HEK293 (cell line): ENCODE data around the gene GBA3.

ENCODE experiments used
- CTCF ChIA-PET: fragments of 350-600 bp; formaldehyde crosslinking; extraction: SDS; loops from one replicate; lab custom pipeline; 2021; ENCODE audit warnings: antibody characterized with exemption; lab: Yijun Ruan, JAX
- POLR2A ChIA-PET: fragments of 300-600 bp; formaldehyde crosslinking; extraction: SDS; loops from one replicate; lab custom pipeline; 2020; ENCODE audit warnings: antibody characterized with exemption, inconsistent platforms; lab: Yijun Ruan, JAX
- H3K27ac ChIP-seq: fragments of 200-500 bp; sonication (Bioruptor generic); 2 replicates; pipeline ENCODE4 v1.5.1; 2014; ENCODE audit warnings: low read depth, low read length, control low read depth, inconsistent platforms; ENCODE audit errors: extremely low read depth
- H3K36me3 ChIP-seq, 2 experiments: fragments of 200-500 bp in 1 of 2; sonication (Bioruptor generic) in 1 of 2; 1 replicate in 1 of 2; 2 replicates in 1 of 2; pipeline ENCODE4 v1.5.1; 2014 to 2017; ENCODE audit warnings: inconsistent platforms in 2 of 2, low read length in 2 of 2; ENCODE audit not compliant: control insufficient read depth in 2 of 2, insufficient read depth in 1 of 2
- H3K4me1 ChIP-seq: fragments of 200-500 bp; sonication (Bioruptor generic); 2 replicates; pipeline ENCODE4 v1.5.1; 2014; ENCODE audit warnings: mild to moderate bottlenecking, low read length, inconsistent platforms; ENCODE audit not compliant: control insufficient read depth, insufficient read depth
- H3K4me3 ChIP-seq: 2 replicates; pipeline ENCODE4 v1.5.1; 2011; ENCODE audit warnings: low read depth, mild to moderate bottlenecking, control low read depth, low read length, moderate library complexity
- H3K9me3 ChIP-seq: fragments of 200-500 bp; sonication (Bioruptor generic); 2 replicates; pipeline ENCODE4 v1.5.1; 2014; ENCODE audit warnings: low read depth, low read length, inconsistent platforms; ENCODE audit not compliant: control insufficient read depth, insufficient read depth
- GLI4 ChIP-seq: fragments of 450-650 bp; formaldehyde crosslinking; IDR thresholded peaks from 2 replicates; pipeline ENCODE4 v1.5.1; 2016; ENCODE audit warnings: missing biosample characterization, missing genetic modification characterization
- GLIS1 ChIP-seq: fragments of 450-650 bp; formaldehyde crosslinking; IDR thresholded peaks from 2 replicates; pipeline ENCODE4 v1.5.1; 2016; ENCODE audit warnings: missing biosample characterization, missing genetic modification characterization
- HOXD13 ChIP-seq: sonication (generic); formaldehyde crosslinking; IDR thresholded peaks from 2 replicates; pipeline ENCODE4 v1.8.0; 2022; ENCODE audit warnings: missing genetic modification reagents, borderline replicate concordance
- KLF1 ChIP-seq: fragments of 450-650 bp; formaldehyde crosslinking; IDR thresholded peaks from 2 replicates; pipeline ENCODE4 v1.5.1; 2016; ENCODE audit warnings: missing biosample characterization, missing genetic modification characterization
- KLF9 ChIP-seq: fragments of 450-650 bp; formaldehyde crosslinking; IDR thresholded peaks from 2 replicates; pipeline ENCODE4 v1.5.1; 2016; ENCODE audit warnings: missing biosample characterization, missing genetic modification characterization, low read depth
- MZF1 ChIP-seq: fragments of 450-650 bp; formaldehyde crosslinking; IDR thresholded peaks from 2 replicates; pipeline ENCODE4 v1.5.1; 2017; ENCODE audit warnings: missing biosample characterization, missing genetic modification characterization, borderline replicate concordance
- PRDM1 ChIP-seq: fragments of 450-650 bp; formaldehyde crosslinking; IDR thresholded peaks from 2 replicates; pipeline ENCODE4; 2016; ENCODE audit warnings: missing biosample characterization, missing genetic modification characterization
- SETDB1 ChIP-seq: IDR thresholded peaks from one replicate; pipeline ENCODE4 v1.6.1; 2017; ENCODE audit warnings: mild to moderate bottlenecking, low read length, moderate library complexity, mixed read lengths; ENCODE audit not compliant: insufficient read length
- ZFP69B ChIP-seq: fragments of 450-650 bp; formaldehyde crosslinking; IDR thresholded peaks from 2 replicates; pipeline ENCODE4 v1.5.1; 2016; ENCODE audit warnings: missing biosample characterization, missing genetic modification characterization
- ZNF133 ChIP-seq: fragments of 450-650 bp; formaldehyde crosslinking; IDR thresholded peaks from 2 replicates; pipeline ENCODE4 v1.5.1; 2016; ENCODE audit warnings: missing biosample characterization, missing genetic modification characterization
- ZNF155 ChIP-seq: fragments of 450-650 bp; formaldehyde crosslinking; IDR thresholded peaks from 2 replicates; pipeline ENCODE4 v1.5.1; 2016; ENCODE audit warnings: missing biosample characterization, missing genetic modification characterization
- ZNF341 ChIP-seq: fragments of 450-650 bp; formaldehyde crosslinking; IDR thresholded peaks from 2 replicates; pipeline ENCODE4; 2016; ENCODE audit warnings: low read depth, missing biosample characterization, missing genetic modification characterization
- ZNF529 ChIP-seq: fragments of 450-650 bp; formaldehyde crosslinking; IDR thresholded peaks from 2 replicates; pipeline ENCODE4 v1.5.1; 2017; ENCODE audit warnings: missing genetic modification characterization, missing biosample characterization; ENCODE audit not compliant: insufficient replicate concordance
- ZNF610 ChIP-seq: fragments of 450-650 bp; formaldehyde crosslinking; IDR thresholded peaks from 2 replicates; pipeline ENCODE4 v1.5.1; 2016; ENCODE audit warnings: missing biosample characterization, missing genetic modification characterization, borderline replicate concordance
- TF ChIP-seq, protein P1 (sequence below): fragments of 450-650 bp; formaldehyde crosslinking; IDR thresholded peaks from 2 replicates; pipeline ENCODE4 v1.5.1; 2017; ENCODE audit warnings: missing biosample characterization, missing genetic modification characterization
- TF ChIP-seq, protein P2 (sequence below): fragments of 450-650 bp; formaldehyde crosslinking; IDR thresholded peaks from 2 replicates; pipeline ENCODE4 v1.5.1; 2016; ENCODE audit warnings: missing biosample characterization, missing genetic modification characterization, borderline replicate concordance
- TF ChIP-seq, protein P3 (sequence below): fragments of 450-650 bp; formaldehyde crosslinking; IDR thresholded peaks from 2 replicates; pipeline ENCODE4 v1.5.1; 2016; ENCODE audit warnings: missing biosample characterization, missing genetic modification characterization
- TF ChIP-seq, protein P4 (sequence below): fragments of 450-650 bp; formaldehyde crosslinking; IDR thresholded peaks from 2 replicates; pipeline ENCODE4 v1.5.1; 2016; ENCODE audit warnings: missing biosample characterization, missing genetic modification characterization
- TF ChIP-seq, protein P5 (sequence below): fragments of 450-650 bp; formaldehyde crosslinking; IDR thresholded peaks from 2 replicates; pipeline ENCODE4 v1.5.1; 2016; ENCODE audit warnings: missing biosample characterization, missing genetic modification characterization

GBA3 gene

GRCh38 chr4:22713841-22714240, 21.1 kb downstream of the GBA3 start:
- TF ChIP-seq MZF1 (tag by site-specific recombination) (no peak), PRDM1 (no peak), ZNF155 (tag by site-specific recombination) (no peak)
- TF ChIP-seq, protein P1, sequence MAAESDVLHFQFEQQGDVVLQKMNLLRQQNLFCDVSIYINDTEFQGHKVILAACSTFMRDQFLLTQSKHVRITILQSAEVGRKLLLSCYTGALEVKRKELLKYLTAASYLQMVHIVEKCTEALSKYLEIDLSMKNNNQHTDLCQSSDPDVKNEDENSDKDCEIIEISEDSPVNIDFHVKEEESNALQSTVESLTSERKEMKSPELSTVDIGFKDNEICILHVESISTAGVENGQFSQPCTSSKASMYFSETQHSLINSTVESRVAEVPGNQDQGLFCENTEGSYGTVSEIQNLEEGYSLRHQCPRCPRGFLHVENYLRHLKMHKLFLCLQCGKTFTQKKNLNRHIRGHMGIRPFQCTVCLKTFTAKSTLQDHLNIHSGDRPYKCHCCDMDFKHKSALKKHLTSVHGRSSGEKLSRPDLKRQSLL (tag by site-specific recombination): no peak
- TF ChIP-seq, protein P2, sequence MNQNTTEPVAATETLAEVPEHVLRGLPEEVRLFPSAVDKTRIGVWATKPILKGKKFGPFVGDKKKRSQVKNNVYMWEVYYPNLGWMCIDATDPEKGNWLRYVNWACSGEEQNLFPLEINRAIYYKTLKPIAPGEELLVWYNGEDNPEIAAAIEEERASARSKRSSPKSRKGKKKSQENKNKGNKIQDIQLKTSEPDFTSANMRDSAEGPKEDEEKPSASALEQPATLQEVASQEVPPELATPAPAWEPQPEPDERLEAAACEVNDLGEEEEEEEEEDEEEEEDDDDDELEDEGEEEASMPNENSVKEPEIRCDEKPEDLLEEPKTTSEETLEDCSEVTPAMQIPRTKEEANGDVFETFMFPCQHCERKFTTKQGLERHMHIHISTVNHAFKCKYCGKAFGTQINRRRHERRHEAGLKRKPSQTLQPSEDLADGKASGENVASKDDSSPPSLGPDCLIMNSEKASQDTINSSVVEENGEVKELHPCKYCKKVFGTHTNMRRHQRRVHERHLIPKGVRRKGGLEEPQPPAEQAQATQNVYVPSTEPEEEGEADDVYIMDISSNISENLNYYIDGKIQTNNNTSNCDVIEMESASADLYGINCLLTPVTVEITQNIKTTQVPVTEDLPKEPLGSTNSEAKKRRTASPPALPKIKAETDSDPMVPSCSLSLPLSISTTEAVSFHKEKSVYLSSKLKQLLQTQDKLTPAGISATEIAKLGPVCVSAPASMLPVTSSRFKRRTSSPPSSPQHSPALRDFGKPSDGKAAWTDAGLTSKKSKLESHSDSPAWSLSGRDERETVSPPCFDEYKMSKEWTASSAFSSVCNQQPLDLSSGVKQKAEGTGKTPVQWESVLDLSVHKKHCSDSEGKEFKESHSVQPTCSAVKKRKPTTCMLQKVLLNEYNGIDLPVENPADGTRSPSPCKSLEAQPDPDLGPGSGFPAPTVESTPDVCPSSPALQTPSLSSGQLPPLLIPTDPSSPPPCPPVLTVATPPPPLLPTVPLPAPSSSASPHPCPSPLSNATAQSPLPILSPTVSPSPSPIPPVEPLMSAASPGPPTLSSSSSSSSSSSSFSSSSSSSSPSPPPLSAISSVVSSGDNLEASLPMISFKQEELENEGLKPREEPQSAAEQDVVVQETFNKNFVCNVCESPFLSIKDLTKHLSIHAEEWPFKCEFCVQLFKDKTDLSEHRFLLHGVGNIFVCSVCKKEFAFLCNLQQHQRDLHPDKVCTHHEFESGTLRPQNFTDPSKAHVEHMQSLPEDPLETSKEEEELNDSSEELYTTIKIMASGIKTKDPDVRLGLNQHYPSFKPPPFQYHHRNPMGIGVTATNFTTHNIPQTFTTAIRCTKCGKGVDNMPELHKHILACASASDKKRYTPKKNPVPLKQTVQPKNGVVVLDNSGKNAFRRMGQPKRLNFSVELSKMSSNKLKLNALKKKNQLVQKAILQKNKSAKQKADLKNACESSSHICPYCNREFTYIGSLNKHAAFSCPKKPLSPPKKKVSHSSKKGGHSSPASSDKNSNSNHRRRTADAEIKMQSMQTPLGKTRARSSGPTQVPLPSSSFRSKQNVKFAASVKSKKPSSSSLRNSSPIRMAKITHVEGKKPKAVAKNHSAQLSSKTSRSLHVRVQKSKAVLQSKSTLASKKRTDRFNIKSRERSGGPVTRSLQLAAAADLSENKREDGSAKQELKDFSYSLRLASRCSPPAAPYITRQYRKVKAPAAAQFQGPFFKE (tag by site-specific recombination): no peak
- H3K9me3 ChIP-seq: no peaks in the 10 kb centered on the region
- no peaks in the 10 kb centered on the region for H3K4me1 ChIP-seq
- no peaks in the 10 kb centered on the region for H3K36me3 ChIP-seq
- ChIA-PET POLR2A (no interaction called here), CTCF (no interaction called here)
- no peak overlapping the region for H3K27ac ChIP-seq
- no peak overlapping the region for H3K4me3 ChIP-seq

DNA sequence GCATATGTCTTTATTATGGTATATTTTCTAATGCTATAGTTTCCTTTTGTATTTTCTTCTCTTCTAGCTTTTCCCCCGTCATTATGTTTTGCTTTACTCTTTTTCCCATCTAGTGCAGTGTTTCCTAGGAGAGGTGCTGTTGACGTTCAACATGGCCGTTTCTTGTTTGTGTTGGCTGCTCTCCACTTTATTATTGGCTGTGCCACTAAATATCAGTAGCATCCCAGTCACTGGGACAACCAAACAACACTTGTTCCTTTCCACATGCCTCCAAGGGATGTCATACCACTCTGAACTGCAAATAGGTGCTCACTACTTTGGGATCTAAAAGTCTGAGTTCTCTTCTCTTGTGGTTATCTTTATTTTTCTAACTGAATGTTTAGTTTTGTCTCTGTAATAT, 26.5 kb downstream of the GBA3 start:
- POLR2A ChIA-PET: no interaction called here
- H3K27ac ChIP-seq: no peak overlapping the region
- no peaks in the 10 kb centered on the region for H3K36me3 ChIP-seq
- no peaks in the 10 kb centered on the region for H3K9me3 ChIP-seq
- H3K4me3 ChIP-seq: no peak overlapping the region
- no peaks in the 10 kb centered on the region for H3K4me1 ChIP-seq
- CTCF ChIA-PET: no interaction called here
- TF ChIP-seq, protein P3, sequence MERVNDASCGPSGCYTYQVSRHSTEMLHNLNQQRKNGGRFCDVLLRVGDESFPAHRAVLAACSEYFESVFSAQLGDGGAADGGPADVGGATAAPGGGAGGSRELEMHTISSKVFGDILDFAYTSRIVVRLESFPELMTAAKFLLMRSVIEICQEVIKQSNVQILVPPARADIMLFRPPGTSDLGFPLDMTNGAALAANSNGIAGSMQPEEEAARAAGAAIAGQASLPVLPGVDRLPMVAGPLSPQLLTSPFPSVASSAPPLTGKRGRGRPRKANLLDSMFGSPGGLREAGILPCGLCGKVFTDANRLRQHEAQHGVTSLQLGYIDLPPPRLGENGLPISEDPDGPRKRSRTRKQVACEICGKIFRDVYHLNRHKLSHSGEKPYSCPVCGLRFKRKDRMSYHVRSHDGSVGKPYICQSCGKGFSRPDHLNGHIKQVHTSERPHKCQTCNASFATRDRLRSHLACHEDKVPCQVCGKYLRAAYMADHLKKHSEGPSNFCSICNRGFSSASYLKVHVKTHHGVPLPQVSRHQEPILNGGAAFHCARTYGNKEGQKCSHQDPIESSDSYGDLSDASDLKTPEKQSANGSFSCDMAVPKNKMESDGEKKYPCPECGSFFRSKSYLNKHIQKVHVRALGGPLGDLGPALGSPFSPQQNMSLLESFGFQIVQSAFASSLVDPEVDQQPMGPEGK (tag by site-specific recombination): no peak
- TF ChIP-seq ZFP69B: no peak
- no peak for TF ChIP-seq ZNF610 (tag by site-specific recombination)
- TF ChIP-seq KLF1 (tag by site-specific recombination): no peak
- TF ChIP-seq, all 188 proteins: peak for 0

DNA sequence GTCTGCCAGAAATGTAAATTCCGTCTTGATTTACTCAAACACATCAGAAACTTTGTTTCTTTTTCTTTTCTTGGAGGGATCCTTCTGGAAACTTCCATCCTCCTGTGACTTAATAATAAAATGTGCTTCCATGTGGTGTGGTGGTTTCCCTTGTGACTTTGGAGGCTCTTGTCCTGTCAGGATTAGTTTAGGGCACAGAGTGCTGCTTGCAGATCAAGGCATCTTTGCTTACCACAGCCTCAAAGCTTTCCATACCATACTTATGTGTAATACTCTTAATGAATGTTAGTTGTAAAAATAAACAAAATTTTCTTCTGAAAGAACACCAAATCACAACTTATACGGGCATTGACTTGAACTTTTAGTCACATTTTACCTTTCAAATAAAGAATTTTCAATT, 27.4 kb downstream of the GBA3 start:
- H3K4me1 ChIP-seq: no peaks in the 10 kb centered on the region
- POLR2A ChIA-PET: no interaction called here
- TF ChIP-seq KLF9 (tag by site-specific recombination) (no peak), ZNF529 (no peak), GLI4 (tag by site-specific recombination) (no peak), ZNF341 (no peak), ZNF155 (tag by site-specific recombination) (no peak), HOXD13 (no peak), ZNF133 (no peak), GLIS1 (no peak), SETDB1 (no peak)
- TF ChIP-seq, protein P4, sequence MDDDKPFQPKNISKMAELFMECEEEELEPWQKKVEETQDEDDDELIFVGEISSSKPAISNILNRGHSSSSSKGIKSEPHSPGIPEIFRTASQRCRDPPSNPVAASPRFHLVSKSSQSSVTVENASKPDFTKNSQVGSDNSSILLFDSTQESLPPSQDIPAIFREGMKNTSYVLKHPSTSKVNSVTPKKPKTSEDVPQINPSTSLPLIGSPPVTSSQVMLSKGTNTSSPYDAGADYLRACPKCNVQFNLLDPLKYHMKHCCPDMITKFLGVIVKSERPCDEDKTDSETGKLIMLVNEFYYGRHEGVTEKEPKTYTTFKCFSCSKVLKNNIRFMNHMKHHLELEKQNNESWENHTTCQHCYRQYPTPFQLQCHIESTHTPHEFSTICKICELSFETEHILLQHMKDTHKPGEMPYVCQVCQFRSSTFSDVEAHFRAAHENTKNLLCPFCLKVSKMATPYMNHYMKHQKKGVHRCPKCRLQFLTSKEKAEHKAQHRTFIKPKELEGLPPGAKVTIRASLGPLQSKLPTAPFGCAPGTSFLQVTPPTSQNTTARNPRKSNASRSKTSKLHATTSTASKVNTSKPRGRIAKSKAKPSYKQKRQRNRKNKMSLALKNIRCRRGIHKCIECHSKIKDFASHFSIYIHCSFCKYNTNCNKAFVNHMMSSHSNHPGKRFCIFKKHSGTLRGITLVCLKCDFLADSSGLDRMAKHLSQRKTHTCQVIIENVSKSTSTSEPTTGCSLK (tag by site-specific recombination): no peak
- TF ChIP-seq, protein P5, sequence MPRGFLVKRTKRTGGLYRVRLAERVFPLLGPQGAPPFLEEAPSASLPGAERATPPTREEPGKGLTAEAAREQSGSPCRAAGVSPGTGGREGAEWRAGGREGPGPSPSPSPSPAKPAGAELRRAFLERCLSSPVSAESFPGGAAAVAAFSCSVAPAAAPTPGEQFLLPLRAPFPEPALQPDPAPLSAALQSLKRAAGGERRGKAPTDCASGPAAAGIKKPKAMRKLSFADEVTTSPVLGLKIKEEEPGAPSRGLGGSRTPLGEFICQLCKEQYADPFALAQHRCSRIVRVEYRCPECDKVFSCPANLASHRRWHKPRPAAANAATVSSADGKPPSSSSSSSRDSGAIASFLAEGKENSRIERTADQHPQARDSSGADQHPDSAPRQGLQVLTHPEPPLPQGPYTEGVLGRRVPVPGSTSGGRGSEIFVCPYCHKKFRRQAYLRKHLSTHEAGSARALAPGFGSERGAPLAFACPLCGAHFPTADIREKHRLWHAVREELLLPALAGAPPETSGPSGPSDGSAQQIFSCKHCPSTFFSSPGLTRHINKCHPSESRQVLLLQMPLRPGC (tag by site-specific recombination): no peak
- CTCF ChIA-PET: no interaction called here
- no peak overlapping the region for H3K27ac ChIP-seq
- H3K9me3 ChIP-seq: no peaks in the 10 kb centered on the region
- no peak overlapping the region for H3K4me3 ChIP-seq
- no peaks in the 10 kb centered on the region for H3K36me3 ChIP-seq
